A673 (cell line): Measurements from ENCODE around the gene ZBTB8B. TPM values are rescaled to one million over a fixed set of nuclear protein-coding genes. Genes with fewer than 3 reads are reported as not detected.
A peak's percentile ranks its signal among the peaks of the same experiment; 100 is the strongest.

Experiments used
- BruUV-seq: library from RNA; stranded (reverse); fragments of 400-500 nt; replicated peaks from 2 replicates; lab custom pipeline; 2021; lab: Mats Ljungman, UMichigan
- CTCF ChIA-PET: fragments of 300-600 bp; sonication (Branson Sonifier 250); formaldehyde crosslinking; loops from one replicate; lab custom pipeline; 2022; ENCODE audit warnings: antibody characterized with exemption; lab: Charles Lee
- POLR2A ChIA-PET: fragments of 300-600 bp; sonication (Branson Sonifier 250); formaldehyde crosslinking; loops from one replicate; lab custom pipeline; 2022; ENCODE audit warnings: antibody characterized with exemption; ENCODE audit not compliant: low non-redundant PET; lab: Charles Lee
- DNase-seq: peaks from one replicate; pipeline ENCODE4 v3.0.0-alpha.2; 2015; ENCODE audit warnings: low spot score
- H3K27ac ChIP-seq: fragments of 200-600 bp; sonication (generic); 2 replicates; pipeline ENCODE4 v1.5.1; 2016; ENCODE audit warnings: mixed run types, low read depth, mild to moderate bottlenecking, mixed read lengths, antibody characterized with exemption, low read length; ENCODE audit not compliant: poor library complexity, severe bottlenecking
- H3K27me3 ChIP-seq: fragments of 200-600 bp; sonication (generic); replicated peaks from 2 replicates; pipeline ENCODE4 v1.6.1; 2017; ENCODE audit warnings: mixed run types, low read depth, mild to moderate bottlenecking, mixed read lengths, antibody characterized with exemption, low read length; ENCODE audit not compliant: insufficient read depth, poor library complexity
- H3K36me3 ChIP-seq: fragments of 200-600 bp; sonication (generic); 2 replicates; pipeline ENCODE4 v1.6.1; 2016; ENCODE audit warnings: mixed run types, mild to moderate bottlenecking, mixed read lengths, antibody characterized with exemption, low read length; ENCODE audit not compliant: insufficient read depth, poor library complexity, severe bottlenecking
- H3K4me1 ChIP-seq: fragments of 200-600 bp; sonication (generic); 2 replicates; pipeline ENCODE4 v1.6.1; 2017; ENCODE audit warnings: mixed run types, mild to moderate bottlenecking, mixed read lengths, antibody characterized with exemption, low read length; ENCODE audit not compliant: insufficient read depth, poor library complexity, severe bottlenecking
- H3K4me3 ChIP-seq: fragments of 200-600 bp; sonication (generic); 2 replicates; pipeline ENCODE4 v1.5.1; 2016; ENCODE audit warnings: low read depth, mixed run types, mild to moderate bottlenecking, mixed read lengths, low read length; ENCODE audit not compliant: poor library complexity, severe bottlenecking
- H3K9me3 ChIP-seq: fragments of 200-600 bp; sonication (generic); 2 replicates; pipeline ENCODE4 v1.6.1; 2016; ENCODE audit warnings: mixed run types, low read depth, mild to moderate bottlenecking, mixed read lengths, antibody characterized with exemption, low read length; ENCODE audit not compliant: poor library complexity, severe bottlenecking
- EZH2 ChIP-seq: fragments of 200-600 bp; sonication (generic); IDR thresholded peaks from 2 replicates; pipeline ENCODE4 v1.6.1; 2017; ENCODE audit warnings: borderline replicate concordance, low read depth, mild to moderate bottlenecking, mixed read lengths, antibody characterized with exemption, low read length; ENCODE audit not compliant: poor library complexity, severe bottlenecking
- intact Hi-C: fragments of 100-400 bp; cut with micrococcal nuclease; formaldehyde crosslinking; loops from one replicate; pipeline ENCODE4 v1.10.0; 2022; ENCODE audit not compliant: unreplicated experiment
- total RNA-seq: library from RNA; stranded (reverse); gene quantifications from 2 replicates; pipeline ENCODE4 v1.2.3, GENCODE V29; 2021
- TF ChIP-seq, protein P1 (sequence below): fragments of 300-800, 200-600 bp; sonication (generic); conservative IDR thresholded peaks from 2 replicates; pipeline ENCODE4 v1.5.1; 2017; ENCODE audit warnings: low read depth, mild to moderate bottlenecking, antibody characterized with exemption, low read length, moderate library complexity, mixed read lengths

Gene ZBTB8B
- total RNA-seq, 1 experiment from 2014 or later, result 0.06 TPM

DNA sequence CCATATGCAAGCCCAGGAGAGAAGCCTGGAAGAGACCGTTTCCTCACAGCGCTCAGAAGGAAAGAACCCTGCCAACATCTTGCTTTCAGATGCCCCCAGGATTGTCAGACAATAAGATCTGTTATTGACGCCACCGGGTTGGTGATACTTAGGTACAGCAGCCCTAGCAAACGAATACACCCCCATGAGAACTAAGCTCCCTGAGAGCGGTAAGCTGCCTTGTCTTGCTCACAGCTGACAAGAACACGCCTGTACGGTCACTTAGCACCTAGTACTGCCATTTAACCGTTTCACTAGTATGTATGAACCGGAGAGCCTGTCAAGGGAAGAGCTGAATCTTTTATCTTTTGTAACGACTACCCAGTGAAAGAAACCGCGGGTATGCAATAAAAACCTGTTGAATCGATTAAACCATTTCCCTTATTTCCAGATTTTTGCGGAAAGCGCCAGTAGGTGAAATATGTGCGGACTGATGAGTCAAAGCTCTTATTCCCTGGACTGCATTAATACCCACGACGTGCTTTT is 619 bp upstream of the ZBTB8B start:
- CTCF ChIA-PET, result interaction anchor here (0.6 to 0.7 kb wide), 3 partner anchors 16 to 1173 kb away, joined by 3 to 5 read pairs (median 3); no protein-coding TSS in a partner anchor
- peaks cover 4% of the 10 kb centered on the region for H3K4me1 ChIP-seq
- H3K4me3 ChIP-seq, result peak overlapping the region; percentile 51
- H3K27ac ChIP-seq, result no peak overlapping the region
- H3K27me3 ChIP-seq, result peaks cover 54% of the 10 kb centered on the region
- intact Hi-C loops, result no loop called here
- H3K9me3 ChIP-seq, result peaks cover 3% of the 10 kb centered on the region
- TF ChIP-seq EZH2, result no peak
- TF ChIP-seq, protein P1, sequence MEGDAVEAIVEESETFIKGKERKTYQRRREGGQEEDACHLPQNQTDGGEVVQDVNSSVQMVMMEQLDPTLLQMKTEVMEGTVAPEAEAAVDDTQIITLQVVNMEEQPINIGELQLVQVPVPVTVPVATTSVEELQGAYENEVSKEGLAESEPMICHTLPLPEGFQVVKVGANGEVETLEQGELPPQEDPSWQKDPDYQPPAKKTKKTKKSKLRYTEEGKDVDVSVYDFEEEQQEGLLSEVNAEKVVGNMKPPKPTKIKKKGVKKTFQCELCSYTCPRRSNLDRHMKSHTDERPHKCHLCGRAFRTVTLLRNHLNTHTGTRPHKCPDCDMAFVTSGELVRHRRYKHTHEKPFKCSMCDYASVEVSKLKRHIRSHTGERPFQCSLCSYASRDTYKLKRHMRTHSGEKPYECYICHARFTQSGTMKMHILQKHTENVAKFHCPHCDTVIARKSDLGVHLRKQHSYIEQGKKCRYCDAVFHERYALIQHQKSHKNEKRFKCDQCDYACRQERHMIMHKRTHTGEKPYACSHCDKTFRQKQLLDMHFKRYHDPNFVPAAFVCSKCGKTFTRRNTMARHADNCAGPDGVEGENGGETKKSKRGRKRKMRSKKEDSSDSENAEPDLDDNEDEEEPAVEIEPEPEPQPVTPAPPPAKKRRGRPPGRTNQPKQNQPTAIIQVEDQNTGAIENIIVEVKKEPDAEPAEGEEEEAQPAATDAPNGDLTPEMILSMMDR, result no peak
- DNase-seq, result peak; percentile 21
- no TSS peak for BruUV-seq
- no peaks in the 10 kb centered on the region for H3K36me3 ChIP-seq
- POLR2A ChIA-PET, result no interaction called here

DNA sequence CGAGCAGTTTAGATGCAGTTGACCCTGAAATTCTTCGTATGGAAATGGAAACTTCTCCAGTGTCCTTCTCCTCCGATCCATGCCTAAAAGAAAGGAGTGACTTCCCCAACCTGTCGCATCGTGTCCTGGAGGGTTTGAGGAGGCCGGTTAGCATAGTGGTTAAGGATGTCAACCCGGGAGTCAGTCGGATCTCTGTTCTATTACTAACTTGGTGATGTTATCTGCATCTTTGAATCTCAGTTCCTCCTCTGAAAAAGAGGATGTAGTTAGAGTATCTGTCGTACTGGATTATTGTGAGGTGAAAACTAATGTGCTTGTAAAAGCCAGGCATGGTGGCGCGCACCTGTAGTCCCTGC is 684 bp downstream of the ZBTB8B start:
- ChIA-PET CTCF (no interaction called here), POLR2A (no interaction called here)

DNA sequence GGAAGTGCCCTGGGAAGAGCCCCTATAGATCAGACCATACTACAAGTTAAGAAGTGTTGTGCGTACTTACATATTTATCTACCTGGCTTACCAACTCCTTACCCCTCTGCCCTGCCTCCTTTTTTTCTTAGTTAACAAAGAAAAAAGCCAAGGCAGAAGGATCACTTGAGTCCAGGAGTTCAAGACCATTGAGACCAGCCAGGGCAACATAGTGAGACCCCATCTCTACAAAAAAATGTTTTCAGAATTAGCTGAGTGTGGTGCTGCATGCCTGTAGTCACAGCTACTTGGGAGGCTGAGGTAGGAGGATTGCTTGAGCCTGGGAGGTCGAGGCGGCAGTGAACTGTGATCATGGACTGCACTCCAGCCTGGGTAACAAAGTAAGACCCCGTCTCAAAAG is 1.9 kb downstream of the ZBTB8B start:
- Histone ChIP-seq H3K4me1 (peaks cover 4% of the 10 kb centered on the region), H3K27ac (no peak overlapping the region), H3K9me3 (no peaks in the 10 kb centered on the region), H3K27me3 (peaks cover 50% of the 10 kb centered on the region), H3K4me3 (no peak overlapping the region), H3K36me3 (no peaks in the 10 kb centered on the region)
- no peak for DNase-seq
- ChIA-PET CTCF (no interaction called here), POLR2A (no interaction called here)
- BruUV-seq, result no TSS peak
- intact Hi-C loops, result no loop called here
- TF ChIP-seq, protein P1, result no peak
- TF ChIP-seq EZH2, result no peak

More for the DNA sequence above, 684 bp downstream of the ZBTB8B start:
- Histone ChIP-seq H3K4me3 (peak overlapping the region; percentile 51), H3K9me3 (no peaks in the 10 kb centered on the region), H3K27ac (no peak overlapping the region), H3K36me3 (no peaks in the 10 kb centered on the region), H3K4me1 (peaks cover 4% of the 10 kb centered on the region), H3K27me3 (peaks cover 54% of the 10 kb centered on the region)
- TF ChIP-seq, protein P1, result no peak
- TF ChIP-seq EZH2, result no peak
- DNase-seq, result no peak
- BruUV-seq, result no TSS peak
- intact Hi-C loops, result no loop called here
